NCI-H1694 treated with DMSO at 0.1 percent for 48 hours (cell line): ENCODE data around the gene NHERF2.

ENCODE experiments used
- DNase-seq: peaks from one replicate; lab custom pipeline; 2025; lab: John Stamatoyannopoulos, UW

The NHERF2 gene

GRCh38 chr16:2040787-2041522 is 14.3 kb downstream of the NHERF2 start:
- no peak for DNase-seq

GRCh38 chr16:2042171-2042985 is 15.7 kb downstream of the NHERF2 start:
- no peak for DNase-seq

GRCh38 chr16:2042986-2043666 is 16.4 kb downstream of the NHERF2 start:
- no peak for DNase-seq

GRCh38 chr16:2043667-2044451 is 17.2 kb downstream of the NHERF2 start:
- DNase-seq, result no peak

- no peak for DNase-seq
Measured at GRCh38 chr16:2044541-2044940, 17.8 kb downstream of the NHERF2 start.

GRCh38 chr16:2045965-2046892 is 19.5 kb downstream of the NHERF2 start:
- no peak for DNase-seq

- DNase-seq, result no peak
Measured at GRCh38 chr16:2046893-2047329, 20.2 kb downstream of the NHERF2 start.

GRCh38 chr16:2047330-2048115 is 20.8 kb downstream of the NHERF2 start, which contains the start of the genes NTHL1 and TSC2:
Gene NTHL1, minus strand, starts transcription at chr16:2047834. Its CDS starts 11 bp downstream, at chr16:2047823.
Gene TSC2, plus strand, starts transcription at chr16:2047985. Its CDS starts 631 bp downstream, at chr16:2048616.
- DNase-seq, result peak; percentile 78

- no peak for DNase-seq
Measured at GRCh38 chr16:2048116-2048543, 21.4 kb downstream of the NHERF2 start.

- DNase-seq, result no peak
Measured at GRCh38 chr16:2053211-2053610, 26.5 kb downstream of the NHERF2 start.

GRCh38 chr16:2053897-2054296 is 27.2 kb downstream of the NHERF2 start:
- DNase-seq, result no peak

GRCh38 chr16:2054543-2055245 is 28.0 kb downstream of the NHERF2 start:
- DNase-seq, result no peak

GRCh38 chr16:2056077-2056476 is 29.4 kb downstream of the NHERF2 start:
- DNase-seq, result no peak

GRCh38 chr16:2056681-2057407 is 30.1 kb downstream of the NHERF2 start:
- DNase-seq, result no peak

GRCh38 chr16:2057438-2057837 is 30.7 kb downstream of the NHERF2 start:
- no peak for DNase-seq

- no peak for DNase-seq
Measured at GRCh38 chr16:2058420-2058819, 31.7 kb downstream of the NHERF2 start.

- no peak for DNase-seq
Measured at GRCh38 chr16:2058872-2059271, 32.2 kb downstream of the NHERF2 start.

- DNase-seq, result no peak
Measured at GRCh38 chr16:2060346-2060745, 33.6 kb downstream of the NHERF2 start.
